Adrenal gland (tissue), 12 donors: ENCODE measurements around the gene SLC29A3. TPM values are rescaled to one million over a fixed set of nuclear protein-coding genes. Genes with fewer than 3 reads are reported as not detected.

Source experiments
- DNase-seq, 7 donors: peaks; one replicate each; pipeline ENCODE4 v3.0.0-alpha.2; 2019 to 2020
- H3K27ac ChIP-seq, 5 donors: fragments of 200-600 bp; sonication (generic) in 4 of 5; 1 replicate in 3 of 5; 2 replicates in 2 of 5; pipeline versions ENCODE4 v1.5.1 to v1.8.0; 2016 to 2020; ENCODE audit warnings: mild to moderate bottlenecking in 1 of 5
- H3K27me3 ChIP-seq: fragments of 200-600 bp; 2 replicates; pipeline ENCODE4 v1.8.0; 2021
- H3K36me3 ChIP-seq, 2 donors: fragments of 200-600 bp; replicated peaks in 1 of 2; 1 replicate in 1 of 2; 2 replicates in 1 of 2; pipeline versions ENCODE4 v1.5.1 to v1.8.0; 2018 to 2022
- H3K4me1 ChIP-seq, 2 donors: fragments of 200-600 bp; replicated peaks in 1 of 2; 1 replicate in 1 of 2; 2 replicates in 1 of 2; pipeline versions ENCODE4 v1.5.1 to v1.8.0; 2018 to 2021
- H3K4me3 ChIP-seq, 4 donors: fragments of 200-600 bp; sonication (generic) in 3 of 4; one replicate each; pipeline ENCODE4 v1.5.1; 2016 to 2018
- H3K9me3 ChIP-seq, 3 donors: fragments of 200-600 bp; sonication (generic) in 1 of 3; replicated peaks in 1 of 3; 1 replicate in 2 of 3; 2 replicates in 1 of 3; pipeline versions ENCODE4 v1.5.1 to v1.8.0; 2016 to 2021
- POLR2A ChIP-seq, 2 donors: fragments of 450-650 bp; IDR thresholded peaks; one replicate each; pipeline ENCODE4 v1.6.1; 2017; ENCODE audit warnings: antibody characterized with exemption in 2 of 2, mild to moderate bottlenecking in 2 of 2, moderate library complexity in 1 of 2
- WGBS, 4 donors: extraction: QIAGEN DNeasy Blood & Tissue Kit in 2 of 4; methylation state at CpG; one replicate each; pipeline versions ENCODE4 v1.1.5 to v1.1.7; 2013 to 2017; 5-methylcytosine and 5-hydroxymethylcytosine counted together
- intact Hi-C, 2 donors: fragments of 100-400 bp; cut with DNase I; formaldehyde crosslinking; loops; one replicate each; pipeline versions ENCODE4 v1.14.1 to v1.15.0; 2022 to 2023
- polyA plus RNA-seq, 3 donors: library from polyadenylated mRNA; stranded (reverse); fragments of 200-250 nt in 2 of 3; fragments of 350-450 nt in 1 of 3; fragmentation: Illumina TruSeq in 1 of 3; extraction: RNeasy Lipid Tissue Mini Kit (QIAGEN cat#74804) in 1 of 3; gene quantifications; one replicate each; pipeline ENCODE4 v1.2.3, GENCODE V29; 2013 to 2014
- total RNA-seq, 9 donors: library from RNA; depleted of rRNA in 4 of 9; stranded (reverse); fragments of >200 nt in 4 of 9; fragments of 120-200 nt in 1 of 9; fragmentation: NEBNext Ultra II Directional in 1 of 9; extraction: Animal tissue kit (Norgen Biotek cat#: 25700) in 1 of 9; gene quantifications; one replicate each; pipeline versions ENCODE4 v1.1.0 to v1.2.4, GENCODE V29; 2013 to 2023
- TF ChIP-seq, protein P1 (sequence below), 6 experiments: fragments of 450-650 bp in 4 of 6; fragments of 200-600 bp in 2 of 6; sonication (generic) in 1 of 6; IDR thresholded peaks; 1 replicate in 5 of 6; 2 replicates in 1 of 6; pipeline versions ENCODE4 v1.5.1 to v1.8.0; 2016 to 2021; ENCODE audit warnings: antibody characterized with exemption in 6 of 6, mild to moderate bottlenecking in 2 of 6, moderate library complexity in 1 of 6
- donor health status: healthy with polysubstance abuse.
- donor health status: Bipolar disorder and iron deficiency.
- donor health status: DM: yes; HTN: yes; CAD: no.
- donor health status: DM: no; HTN: no; CAD: no.
- donor health status: DM: no; HTN: no; CAD: no.
- donor health status: DM: yes; HTN: yes; CAD: no.

Gene SLC29A3
- total and polyA plus RNA-seq, 12 donors = 1.4 to 19.0 (median 3.9) TPM

DNA sequence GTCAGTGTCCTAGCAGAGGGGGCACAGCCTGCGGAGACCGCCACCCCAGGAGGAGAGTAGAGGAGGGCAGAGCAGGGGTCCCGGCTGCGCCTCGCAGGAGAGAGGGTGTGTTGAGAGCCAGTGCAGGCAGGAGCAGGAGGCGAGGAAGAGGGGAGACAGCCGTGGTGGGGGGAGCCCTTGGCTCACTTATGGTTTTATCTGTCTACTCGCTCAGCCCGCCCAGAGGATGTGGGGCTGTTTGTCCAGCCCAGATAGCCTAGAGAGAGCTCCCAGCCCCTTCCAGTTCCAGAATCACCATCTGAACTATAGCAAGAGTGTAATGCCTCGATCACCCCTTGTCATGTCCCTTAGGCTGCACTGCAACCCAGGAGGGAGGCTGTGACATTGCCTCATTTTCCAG, 26.6 kb downstream of the SLC29A3 start:
- WGBS, 4 donors = 80 to 86% (median 82%) methylated on average over 9 to 10 of the region's 10 CpGs
- DNase-seq = no peak

GRCh38 chr10:71346731-71347130, 27.7 kb downstream of the SLC29A3 start:
- Histone ChIP-seq H3K4me1 (no peaks in the 10 kb centered on the region), H3K27me3 (no peaks in the 10 kb centered on the region), H3K4me3 (no peak overlapping the region), H3K27ac (no peak overlapping the region), H3K9me3 (no peaks in the 10 kb centered on the region), H3K36me3 (no peaks in the 10 kb centered on the region)
- intact Hi-C loops = no loop called here
- 60 to 100% (median 83%) methylated on average over 1 to 3 of the region's 3 CpGs for WGBS, 4 donors
- no peak for DNase-seq
- TF ChIP-seq POLR2A (IDR thresholded peaks at IDR 0.05) = no peak
- TF ChIP-seq, protein P1, sequence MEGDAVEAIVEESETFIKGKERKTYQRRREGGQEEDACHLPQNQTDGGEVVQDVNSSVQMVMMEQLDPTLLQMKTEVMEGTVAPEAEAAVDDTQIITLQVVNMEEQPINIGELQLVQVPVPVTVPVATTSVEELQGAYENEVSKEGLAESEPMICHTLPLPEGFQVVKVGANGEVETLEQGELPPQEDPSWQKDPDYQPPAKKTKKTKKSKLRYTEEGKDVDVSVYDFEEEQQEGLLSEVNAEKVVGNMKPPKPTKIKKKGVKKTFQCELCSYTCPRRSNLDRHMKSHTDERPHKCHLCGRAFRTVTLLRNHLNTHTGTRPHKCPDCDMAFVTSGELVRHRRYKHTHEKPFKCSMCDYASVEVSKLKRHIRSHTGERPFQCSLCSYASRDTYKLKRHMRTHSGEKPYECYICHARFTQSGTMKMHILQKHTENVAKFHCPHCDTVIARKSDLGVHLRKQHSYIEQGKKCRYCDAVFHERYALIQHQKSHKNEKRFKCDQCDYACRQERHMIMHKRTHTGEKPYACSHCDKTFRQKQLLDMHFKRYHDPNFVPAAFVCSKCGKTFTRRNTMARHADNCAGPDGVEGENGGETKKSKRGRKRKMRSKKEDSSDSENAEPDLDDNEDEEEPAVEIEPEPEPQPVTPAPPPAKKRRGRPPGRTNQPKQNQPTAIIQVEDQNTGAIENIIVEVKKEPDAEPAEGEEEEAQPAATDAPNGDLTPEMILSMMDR (IDR thresholded peaks at IDR 0.05) = no peak

More for the DNA sequence above, 26.6 kb downstream of the SLC29A3 start:
- no peaks in the 10 kb centered on the region for H3K36me3 ChIP-seq
- H3K27me3 ChIP-seq = no peaks in the 10 kb centered on the region
- H3K4me3 ChIP-seq = no peak overlapping the region
- no peaks in the 10 kb centered on the region for H3K9me3 ChIP-seq
- no peak overlapping the region for H3K27ac ChIP-seq
- TF ChIP-seq, protein P1 (IDR thresholded peaks at IDR 0.05) = no peak
- no peak for TF ChIP-seq POLR2A (IDR thresholded peaks at IDR 0.05)
- no peaks in the 10 kb centered on the region for H3K4me1 ChIP-seq
- intact Hi-C loops = no loop called here

- intact Hi-C loops = no loop called here
- Histone ChIP-seq H3K4me1 (no peaks in the 10 kb centered on the region), H3K9me3 (no peaks in the 10 kb centered on the region), H3K4me3 (no peak overlapping the region), H3K36me3 (no peaks in the 10 kb centered on the region), H3K27ac (no peak overlapping the region), H3K27me3 (no peaks in the 10 kb centered on the region)
- DNase-seq = no peak
- no peak for TF ChIP-seq POLR2A (IDR thresholded peaks at IDR 0.05)
- TF ChIP-seq, protein P1 (IDR thresholded peaks at IDR 0.05) = no peak
- WGBS, 4 donors = 79 to 88% (median 86%) methylated on average over 13 to 14 of the region's 14 CpGs
Measured at GRCh38 chr10:71347587-71348395, 28.7 kb downstream of the SLC29A3 start.

- Histone ChIP-seq H3K9me3 (no peaks in the 10 kb centered on the region), H3K27me3 (no peaks in the 10 kb centered on the region), H3K36me3 (no peaks in the 10 kb centered on the region), H3K27ac (no peak overlapping the region), H3K4me1 (no peaks in the 10 kb centered on the region), H3K4me3 (no peak overlapping the region)
- TF ChIP-seq POLR2A (IDR thresholded peaks at IDR 0.05) = no peak
- TF ChIP-seq, protein P1 (IDR thresholded peaks at IDR 0.05) = no peak
- DNase-seq = no peak
- WGBS, 4 donors = 88 to 100% (median 98%) methylated on average over 1 of the region's 1 CpG
- intact Hi-C loops = no loop called here
Measured at GRCh38 chr10:71348850-71349249, 29.8 kb downstream of the SLC29A3 start.
